ENCODE results near the gene TNFSF8. TPM values are rescaled to one million over a fixed set of nuclear protein-coding genes. Genes with fewer than 3 reads are reported as not detected.

Gene TNFSF8
- total RNA-seq, 1 donor from 2014 or later: not detected

DNA sequence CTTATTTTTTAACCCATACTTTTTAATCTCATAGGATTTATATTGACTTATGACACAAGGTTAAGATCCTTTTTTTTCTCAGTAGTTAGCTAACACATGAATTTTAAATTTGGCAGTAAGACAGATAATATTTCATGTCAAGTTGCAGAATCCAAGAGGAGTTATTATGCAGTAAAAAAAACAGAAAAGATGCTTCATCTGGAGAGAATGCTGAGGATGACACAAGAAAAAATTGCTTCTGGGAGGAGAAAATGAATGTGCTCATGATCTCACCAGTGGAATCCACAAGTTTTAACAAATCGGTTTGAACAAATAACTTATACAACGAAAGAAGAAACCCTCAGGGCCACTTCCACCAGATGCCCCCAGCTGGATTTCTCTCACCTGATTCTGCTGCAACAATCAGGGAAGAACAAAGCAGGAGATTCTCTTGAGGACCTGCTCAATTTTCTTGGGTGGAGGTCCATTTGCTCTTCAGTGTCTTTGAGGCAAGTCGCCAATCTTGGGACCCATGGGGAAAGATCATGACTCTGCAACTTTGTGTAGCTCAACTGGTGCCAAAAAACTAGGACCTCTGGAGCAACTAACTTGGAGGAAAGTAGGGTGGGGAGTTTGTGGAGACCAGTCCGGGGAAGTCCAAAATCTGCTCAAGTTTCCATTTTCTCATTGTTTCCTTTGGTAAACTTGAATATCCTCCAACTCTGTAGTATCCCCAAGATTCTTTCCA lies 74.0 kb downstream of the TNFSF8 start:
- TF ChIP-seq, protein P1, sequence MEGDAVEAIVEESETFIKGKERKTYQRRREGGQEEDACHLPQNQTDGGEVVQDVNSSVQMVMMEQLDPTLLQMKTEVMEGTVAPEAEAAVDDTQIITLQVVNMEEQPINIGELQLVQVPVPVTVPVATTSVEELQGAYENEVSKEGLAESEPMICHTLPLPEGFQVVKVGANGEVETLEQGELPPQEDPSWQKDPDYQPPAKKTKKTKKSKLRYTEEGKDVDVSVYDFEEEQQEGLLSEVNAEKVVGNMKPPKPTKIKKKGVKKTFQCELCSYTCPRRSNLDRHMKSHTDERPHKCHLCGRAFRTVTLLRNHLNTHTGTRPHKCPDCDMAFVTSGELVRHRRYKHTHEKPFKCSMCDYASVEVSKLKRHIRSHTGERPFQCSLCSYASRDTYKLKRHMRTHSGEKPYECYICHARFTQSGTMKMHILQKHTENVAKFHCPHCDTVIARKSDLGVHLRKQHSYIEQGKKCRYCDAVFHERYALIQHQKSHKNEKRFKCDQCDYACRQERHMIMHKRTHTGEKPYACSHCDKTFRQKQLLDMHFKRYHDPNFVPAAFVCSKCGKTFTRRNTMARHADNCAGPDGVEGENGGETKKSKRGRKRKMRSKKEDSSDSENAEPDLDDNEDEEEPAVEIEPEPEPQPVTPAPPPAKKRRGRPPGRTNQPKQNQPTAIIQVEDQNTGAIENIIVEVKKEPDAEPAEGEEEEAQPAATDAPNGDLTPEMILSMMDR (IDR thresholded peaks at IDR 0.05; ENCODE audit: unreplicated experiment): no peak
- Mint-ChIP-seq H3K27ac (no peak overlapping the region), H3K4me3 (ENCODE audit: low read depth) (no peak overlapping the region), H3K9me3 (ENCODE audit: low read depth) (peaks cover 3% of the 10 kb centered on the region), H3K4me1 (ENCODE audit: low read depth) (peaks cover 3% of the 10 kb centered on the region), H3K36me3 (ENCODE audit: insufficient read depth) (no peaks in the 10 kb centered on the region), H3K27me3 (peaks cover 3% of the 10 kb centered on the region)
- no peak for DNase-seq (ENCODE audit: low spot score, unreplicated experiment)

DNA sequence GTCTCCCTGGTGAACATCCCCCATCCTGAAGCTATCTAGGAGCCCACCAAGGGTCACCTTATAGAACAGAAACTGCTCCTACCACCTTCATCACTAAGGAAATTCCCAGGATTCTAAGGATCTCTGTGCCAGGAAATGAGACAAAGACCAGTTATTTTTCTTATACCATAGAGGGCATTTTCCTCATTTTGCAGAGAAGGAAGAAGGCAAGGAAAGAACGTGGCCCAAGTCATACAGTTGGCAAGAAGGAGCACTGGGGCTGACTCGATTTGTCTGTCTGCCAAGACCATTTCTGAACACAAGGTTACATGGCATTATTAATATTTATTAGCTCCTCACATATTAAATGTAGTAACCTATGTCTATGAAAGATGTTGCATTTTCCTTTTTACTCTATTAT lies 74.9 kb downstream of the TNFSF8 start:
- H3K4me1 Mint-ChIP-seq (ENCODE audit: low read depth): peaks cover 3% of the 10 kb centered on the region
- H3K9me3 Mint-ChIP-seq (ENCODE audit: low read depth): peaks cover 3% of the 10 kb centered on the region
- TF ChIP-seq, protein P1 (IDR thresholded peaks at IDR 0.05; ENCODE audit: unreplicated experiment): no peak
- H3K4me3 Mint-ChIP-seq (ENCODE audit: low read depth): no peak overlapping the region
- no peak overlapping the region for H3K27ac Mint-ChIP-seq
- H3K27me3 Mint-ChIP-seq: peaks cover 5% of the 10 kb centered on the region
- no peaks in the 10 kb centered on the region for H3K36me3 Mint-ChIP-seq (ENCODE audit: insufficient read depth)
- DNase-seq (ENCODE audit: low spot score, unreplicated experiment): no peak

GRCh38 chr9:114854736-114855355 lies 75.5 kb downstream of the TNFSF8 start:
- Mint-ChIP-seq H3K27ac (no peak overlapping the region), H3K4me1 (ENCODE audit: low read depth) (peaks cover 3% of the 10 kb centered on the region), H3K27me3 (peaks cover 5% of the 10 kb centered on the region), H3K9me3 (ENCODE audit: low read depth) (peaks cover 3% of the 10 kb centered on the region), H3K4me3 (ENCODE audit: low read depth) (no peak overlapping the region), H3K36me3 (ENCODE audit: insufficient read depth) (no peaks in the 10 kb centered on the region)
- DNase-seq (ENCODE audit: low spot score, unreplicated experiment): no peak
- TF ChIP-seq, protein P1 (IDR thresholded peaks at IDR 0.05; ENCODE audit: unreplicated experiment): no peak

GRCh38 chr9:114853071-114853855 lies 77.1 kb downstream of the TNFSF8 start:
- TF ChIP-seq, protein P1 (IDR thresholded peaks at IDR 0.05; ENCODE audit: unreplicated experiment): no peak
- Mint-ChIP-seq H3K36me3 (ENCODE audit: insufficient read depth) (no peaks in the 10 kb centered on the region), H3K4me3 (ENCODE audit: low read depth) (no peak overlapping the region), H3K27ac (no peak overlapping the region), H3K4me1 (ENCODE audit: low read depth) (peaks cover 3% of the 10 kb centered on the region), H3K9me3 (ENCODE audit: low read depth) (peaks cover 3% of the 10 kb centered on the region), H3K27me3 (peaks cover 5% of the 10 kb centered on the region)
- no peak for DNase-seq (ENCODE audit: low spot score, unreplicated experiment)

DNA sequence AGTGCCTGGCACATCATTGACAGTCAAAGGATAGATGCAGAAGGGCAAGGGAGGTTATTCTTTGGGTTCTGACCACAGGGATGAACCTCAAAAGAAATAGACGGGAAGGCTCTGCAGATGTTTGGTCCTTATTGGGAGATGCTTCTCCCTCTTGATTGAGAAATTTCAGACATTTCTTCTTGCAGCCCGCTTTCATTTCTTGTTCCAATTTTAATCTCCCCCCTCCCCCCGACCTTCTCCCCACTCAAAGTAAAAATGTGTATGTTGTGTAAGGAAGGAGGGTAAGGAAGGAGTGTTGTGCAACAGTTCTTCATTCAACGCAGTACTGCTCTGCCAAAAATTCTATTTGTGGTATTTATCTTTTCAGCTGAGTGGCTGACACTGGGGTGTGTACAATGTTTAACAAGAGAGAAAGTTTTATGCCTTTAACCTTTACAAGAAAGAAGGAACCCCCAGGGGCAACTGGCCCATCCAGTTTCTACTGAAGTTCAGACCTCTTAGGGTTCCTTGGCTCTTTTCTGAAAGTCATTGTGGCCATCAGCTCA lies 78.3 kb downstream of the TNFSF8 start:
- Mint-ChIP-seq H3K36me3 (ENCODE audit: insufficient read depth) (no peaks in the 10 kb centered on the region), H3K4me1 (ENCODE audit: low read depth) (peaks cover 3% of the 10 kb centered on the region), H3K27ac (no peak overlapping the region), H3K27me3 (peaks cover 5% of the 10 kb centered on the region), H3K9me3 (ENCODE audit: low read depth) (no peaks in the 10 kb centered on the region), H3K4me3 (ENCODE audit: low read depth) (no peak overlapping the region)
- no peak for DNase-seq (ENCODE audit: low spot score, unreplicated experiment)
- TF ChIP-seq, protein P1 (IDR thresholded peaks at IDR 0.05; ENCODE audit: unreplicated experiment): no peak

Data from progenitor cell of endocrine pancreas (in vitro differentiated cells).